ENCODE results near the gene APOC4.

GRCh38 chr19:44894946-44895345 is 47.1 kb upstream of the APOC4 start:
- TF ChIP-seq POLR2A (IDR thresholded peaks at IDR 0.05; ENCODE audit: borderline replicate concordance, extremely low read depth, insufficient read depth, insufficient read length) (no peak), CTCF (IDR thresholded peaks at IDR 0.05 in 2 of 3, conservative IDR thresholded peaks at IDR 0.05 in 1 of 3; ENCODE audit: borderline replicate concordance in 1 of 3, insufficient read depth in 1 of 3, low read depth in 2 of 3, low read length in 2 of 3) (no peak), FOSL1 (IDR thresholded peaks at IDR 0.05; ENCODE audit: low read depth) (no peak), ELF1 (IDR thresholded peaks at IDR 0.05; ENCODE audit: borderline replicate concordance, low read depth) (no peak), SP1 (IDR thresholded peaks at IDR 0.05; ENCODE audit: low read depth) (no peak), YY1 (IDR thresholded peaks at IDR 0.05; ENCODE audit: extremely low read depth, insufficient replicate concordance, low read depth, low read length) (no peak), RAD21 (IDR thresholded peaks at IDR 0.05; ENCODE audit: low read depth) (no peak), SIN3A (IDR thresholded peaks at IDR 0.05; ENCODE audit: low read depth) (no peak), ZFX (IDR thresholded peaks at IDR 0.05) (no peak), EZH2 (IDR thresholded peaks at IDR 0.05) (no peak), POLR2AphosphoS5 (IDR thresholded peaks at IDR 0.05; ENCODE audit: low read depth, low read length) (no peak), SRF (IDR thresholded peaks at IDR 0.05; ENCODE audit: low read depth) (no peak), ZBTB33 (IDR thresholded peaks at IDR 0.05; ENCODE audit: extremely low read depth, insufficient replicate concordance, low read length) (no peak)

Data from HCT116 (cell line).